SK-N-SH (cell line): ENCODE results near the gene NR2C2AP. TPM values are rescaled to one million over a fixed set of nuclear protein-coding genes. Genes with fewer than 3 reads are reported as not detected.

Experiments used
- CTCF ChIA-PET: fragments of 300-600, 350-600 bp; formaldehyde crosslinking; extraction: SDS; loops from one replicate; lab custom pipeline; 2021; lab: Yijun Ruan, JAX
- POLR2A ChIA-PET: fragments of 350-600 bp; sonication (Branson Sonifier 250); formaldehyde crosslinking; extraction: SDS; loops from one replicate; lab custom pipeline; 2020; ENCODE audit warnings: antibody characterized with exemption, inconsistent platforms; lab: Yijun Ruan, JAX
- DNase-seq: peaks from one replicate; pipeline ENCODE4 v3.0.0; 2012
- H2AFZ ChIP-seq: fragments of 200-600 bp; sonication (generic); 2 replicates; pipeline ENCODE4 v1.8.1; 2016; ENCODE audit warnings: antibody characterized with exemption, mild to moderate bottlenecking, low read depth
- H3F3A ChIP-seq: fragments of 200-600 bp; sonication (generic); replicated peaks from 2 replicates; pipeline ENCODE3; 2016; ENCODE audit warnings: antibody characterized with exemption, mild to moderate bottlenecking; ENCODE audit not compliant: insufficient read depth
- H3K27ac ChIP-seq, 2 experiments: fragments of 200-500 bp in 1 of 2; fragments of 200-600 bp in 1 of 2; sonication (Bioruptor generic) in 1 of 2; sonication (generic), shearing (Covaris generic) in 1 of 2; 2 replicates each; pipeline versions ENCODE4 v1.5.1 to v1.6.1; 2014 to 2016; ENCODE audit warnings: low read depth in 2 of 2, inconsistent platforms in 1 of 2, low read length in 1 of 2, mild to moderate bottlenecking in 1 of 2, mixed read lengths in 1 of 2
- H3K27me3 ChIP-seq: fragments of 200-600 bp; sonication (generic), shearing (Covaris generic); 2 replicates; pipeline ENCODE4 v1.6.1; 2016; ENCODE audit warnings: mixed run types; ENCODE audit not compliant: insufficient read depth
- H3K36me3 ChIP-seq, 2 experiments: fragments of 200-500 bp in 1 of 2; fragments of 200-600 bp in 1 of 2; sonication (Bioruptor generic) in 1 of 2; sonication (generic) in 1 of 2; replicated peaks in 1 of 2; 2 replicates each; pipeline versions ENCODE3 to v1.5.1; 2014 to 2016; ENCODE audit warnings: low read length in 1 of 2, mild to moderate bottlenecking in 1 of 2; ENCODE audit not compliant: insufficient read depth in 2 of 2, control insufficient read depth in 1 of 2
- H3K4me1 ChIP-seq, 2 experiments: fragments of 200-500 bp in 1 of 2; fragments of 200-600 bp in 1 of 2; sonication (Bioruptor generic) in 1 of 2; sonication (generic), shearing (Covaris generic) in 1 of 2; 2 replicates each; pipeline versions ENCODE4 v1.5.1 to v1.6.1; 2014 to 2016; ENCODE audit warnings: low read depth in 1 of 2, low read length in 1 of 2, mixed run types in 1 of 2; ENCODE audit not compliant: insufficient read depth in 2 of 2, control insufficient read depth in 1 of 2
- H3K4me2 ChIP-seq: fragments of 200-600 bp; sonication (generic), shearing (Covaris generic); 2 replicates; pipeline ENCODE4 v1.6.1; 2017; ENCODE audit warnings: mixed run types
- H3K4me3 ChIP-seq, 2 experiments: fragments of 200-500 bp in 1 of 2; fragments of 200-600 bp in 1 of 2; sonication (Bioruptor generic) in 1 of 2; sonication (generic), shearing (Covaris generic) in 1 of 2; 2 replicates each; pipeline versions ENCODE4 v1.5.1 to v1.8.1; 2014 to 2016; ENCODE audit warnings: low read depth in 2 of 2, inconsistent platforms in 1 of 2, low read length in 1 of 2, mild to moderate bottlenecking in 1 of 2, mixed read lengths in 1 of 2, moderate library complexity in 1 of 2
- H3K79me2 ChIP-seq: fragments of 200-600 bp; sonication (generic); 2 replicates; pipeline ENCODE4 v1.8.1; 2017; ENCODE audit warnings: mild to moderate bottlenecking; ENCODE audit not compliant: insufficient read depth
- H3K9ac ChIP-seq: fragments of 200-600 bp; sonication (generic); 2 replicates; pipeline ENCODE4 v1.6.1; 2017; ENCODE audit warnings: mixed run types
- H3K9me2 ChIP-seq: fragments of 200-600 bp; sonication (generic); 2 replicates; pipeline ENCODE4 v1.6.1; 2017; ENCODE audit warnings: mixed run types
- H3K9me3 ChIP-seq: fragments of 200-600 bp; sonication (generic); 2 replicates; pipeline ENCODE4 v1.6.1; 2017; ENCODE audit warnings: mixed run types, mild to moderate bottlenecking, moderate library complexity
- H4K20me1 ChIP-seq: fragments of 200-600 bp; sonication (generic); 2 replicates; pipeline ENCODE4 v1.6.1; 2017; ENCODE audit warnings: mild to moderate bottlenecking, mixed run types; ENCODE audit not compliant: insufficient read depth
- ELF1 ChIP-seq: IDR thresholded peaks from 2 replicates; pipeline ENCODE4 v1.4.0; 2012
- EP300 ChIP-seq, 2 experiments: IDR thresholded peaks; 2 replicates each; pipeline versions ENCODE4 v1.4.0 to v1.6.1; 2012; ENCODE audit warnings: borderline replicate concordance in 1 of 2, low read depth in 1 of 2, low read length in 1 of 2
- GATA2 ChIP-seq: sonication (generic); formaldehyde crosslinking; IDR thresholded peaks from 2 replicates; pipeline ENCODE4 v1.5.0; 2020; ENCODE audit warnings: mild to moderate bottlenecking, missing genetic modification reagents
- MEF2A ChIP-seq: IDR thresholded peaks from 2 replicates; pipeline ENCODE4 v1.4.0; 2012; ENCODE audit warnings: low read depth, borderline replicate concordance
- MXI1 ChIP-seq: IDR thresholded peaks from 2 replicates; pipeline ENCODE4 v1.6.1; 2012; ENCODE audit warnings: mild to moderate bottlenecking, low read depth, low read length, improper control_type of control experiment
- POLR2AphosphoS5 ChIP-seq: IDR thresholded peaks from 2 replicates; pipeline ENCODE4 v1.6.1; 2012; ENCODE audit warnings: low read depth, low read length
- RAD21 ChIP-seq: IDR thresholded peaks from 2 replicates; pipeline ENCODE4 v1.6.1; 2012; ENCODE audit warnings: mild to moderate bottlenecking, low read length
- RCOR1 ChIP-seq: fragments of 150-350 bp; IDR thresholded peaks from 2 replicates; pipeline ENCODE4 v1.6.1; 2017; ENCODE audit warnings: antibody characterized with exemption, low read length
- SIN3A ChIP-seq: IDR thresholded peaks from 2 replicates; pipeline ENCODE4 v1.6.1; 2012; ENCODE audit warnings: low read depth, mild to moderate bottlenecking, low read length, moderate library complexity, borderline replicate concordance
- SMC3 ChIP-seq: IDR thresholded peaks from 2 replicates; pipeline ENCODE4 v1.6.1; 2012; ENCODE audit warnings: low read depth, low read length, improper control_type of control experiment
- TCF12 ChIP-seq: IDR thresholded peaks from 2 replicates; pipeline ENCODE4 v1.4.0; 2012
- WGBS: methylation state at CpG from one replicate; pipeline ENCODE4 v1.1.6; 2017; ENCODE audit warnings: low lambda C conversion rate; 5-methylcytosine and 5-hydroxymethylcytosine counted together
- polyA plus RNA-seq, 3 experiments: library from polyadenylated mRNA; depleted of rRNA; stranded (reverse); fragments of >200 nt; gene quantifications; 2 replicates each; pipeline ENCODE4 v1.2.3, GENCODE V29; 2012
- TF ChIP-seq, protein P1 (sequence below): IDR thresholded peaks from 2 replicates; pipeline ENCODE4 v1.4.0; 2012; ENCODE audit warnings: low read depth, borderline replicate concordance
- TF ChIP-seq, protein P2 (sequence below): IDR thresholded peaks from 2 replicates; pipeline ENCODE4; 2012
- TF ChIP-seq, protein P3 (sequence below): IDR thresholded peaks from 2 replicates; pipeline ENCODE4 v1.4.0; 2012; ENCODE audit warnings: low read depth, borderline replicate concordance
- TF ChIP-seq, protein P4 (sequence below): fragments of 200-600 bp; sonication (generic); IDR thresholded peaks from 2 replicates; pipeline ENCODE4 v1.6.1; 2017; ENCODE audit warnings: antibody characterized with exemption, mild to moderate bottlenecking, moderate library complexity
- TF ChIP-seq, protein P5 (sequence below): IDR thresholded peaks from 2 replicates; pipeline ENCODE4 v1.4.0; 2012; ENCODE audit warnings: low read depth

Gene NR2C2AP
- polyA plus RNA-seq, 1 of the 3 experiments (the other 2 are of a cell fraction): 21.9 TPM

DNA sequence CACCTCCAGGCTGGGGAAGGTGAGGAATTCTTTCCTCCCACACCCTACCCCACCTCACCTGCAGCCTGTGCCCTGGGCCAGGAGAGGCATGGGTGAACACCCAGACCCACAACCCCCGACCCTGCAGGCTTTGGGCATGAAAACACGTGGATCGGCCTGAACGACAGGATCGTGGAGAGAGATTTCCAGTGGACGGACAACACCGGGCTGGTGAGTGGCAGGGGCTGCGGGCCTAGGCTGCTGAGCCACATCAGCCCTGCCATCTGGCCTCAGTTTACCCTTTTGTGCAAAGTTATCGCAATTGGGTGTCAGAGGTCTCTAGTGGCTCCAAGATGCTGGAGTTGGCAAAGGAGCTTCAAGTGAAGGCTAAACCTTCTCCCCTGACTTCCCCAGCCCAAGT, 37.3 kb upstream of the NR2C2AP start:
- Histone ChIP-seq H3K27me3 (no peaks in the 10 kb centered on the region), H3K36me3 (no peaks in the 10 kb centered on the region), H3K4me3 (no peak overlapping the region), H3K9me3 (no peaks in the 10 kb centered on the region), H3K4me1 (no peaks in the 10 kb centered on the region), H3K9me2 (no peaks in the 10 kb centered on the region)
- WGBS: 73% methylated on average over 8 of the region's 9 CpGs
- TF ChIP-seq RAD21: no peak
- TF ChIP-seq, protein P1, sequence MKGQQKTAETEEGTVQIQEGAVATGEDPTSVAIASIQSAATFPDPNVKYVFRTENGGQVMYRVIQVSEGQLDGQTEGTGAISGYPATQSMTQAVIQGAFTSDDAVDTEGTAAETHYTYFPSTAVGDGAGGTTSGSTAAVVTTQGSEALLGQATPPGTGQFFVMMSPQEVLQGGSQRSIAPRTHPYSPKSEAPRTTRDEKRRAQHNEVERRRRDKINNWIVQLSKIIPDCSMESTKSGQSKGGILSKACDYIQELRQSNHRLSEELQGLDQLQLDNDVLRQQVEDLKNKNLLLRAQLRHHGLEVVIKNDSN: no peak
- no peak for TF ChIP-seq SIN3A
- no peak for TF ChIP-seq POLR2AphosphoS5
- TF ChIP-seq MEF2A: no peak
- TF ChIP-seq, protein P2, sequence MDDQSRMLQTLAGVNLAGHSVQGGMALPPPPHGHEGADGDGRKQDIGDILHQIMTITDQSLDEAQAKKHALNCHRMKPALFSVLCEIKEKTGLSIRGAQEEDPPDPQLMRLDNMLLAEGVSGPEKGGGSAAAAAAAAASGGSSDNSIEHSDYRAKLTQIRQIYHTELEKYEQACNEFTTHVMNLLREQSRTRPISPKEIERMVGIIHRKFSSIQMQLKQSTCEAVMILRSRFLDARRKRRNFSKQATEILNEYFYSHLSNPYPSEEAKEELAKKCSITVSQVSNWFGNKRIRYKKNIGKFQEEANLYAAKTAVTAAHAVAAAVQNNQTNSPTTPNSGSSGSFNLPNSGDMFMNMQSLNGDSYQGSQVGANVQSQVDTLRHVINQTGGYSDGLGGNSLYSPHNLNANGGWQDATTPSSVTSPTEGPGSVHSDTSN: no peak
- no peak for TF ChIP-seq RCOR1
- no peak for TF ChIP-seq TCF12
- no peak for TF ChIP-seq EP300 (IDR thresholded peaks at IDR 0.05; ENCODE audit: borderline replicate concordance in 1 of 2, low read depth in 1 of 2, low read length in 1 of 2)
- no peak for TF ChIP-seq MXI1
- no peak for TF ChIP-seq SMC3
- TF ChIP-seq, protein P3, sequence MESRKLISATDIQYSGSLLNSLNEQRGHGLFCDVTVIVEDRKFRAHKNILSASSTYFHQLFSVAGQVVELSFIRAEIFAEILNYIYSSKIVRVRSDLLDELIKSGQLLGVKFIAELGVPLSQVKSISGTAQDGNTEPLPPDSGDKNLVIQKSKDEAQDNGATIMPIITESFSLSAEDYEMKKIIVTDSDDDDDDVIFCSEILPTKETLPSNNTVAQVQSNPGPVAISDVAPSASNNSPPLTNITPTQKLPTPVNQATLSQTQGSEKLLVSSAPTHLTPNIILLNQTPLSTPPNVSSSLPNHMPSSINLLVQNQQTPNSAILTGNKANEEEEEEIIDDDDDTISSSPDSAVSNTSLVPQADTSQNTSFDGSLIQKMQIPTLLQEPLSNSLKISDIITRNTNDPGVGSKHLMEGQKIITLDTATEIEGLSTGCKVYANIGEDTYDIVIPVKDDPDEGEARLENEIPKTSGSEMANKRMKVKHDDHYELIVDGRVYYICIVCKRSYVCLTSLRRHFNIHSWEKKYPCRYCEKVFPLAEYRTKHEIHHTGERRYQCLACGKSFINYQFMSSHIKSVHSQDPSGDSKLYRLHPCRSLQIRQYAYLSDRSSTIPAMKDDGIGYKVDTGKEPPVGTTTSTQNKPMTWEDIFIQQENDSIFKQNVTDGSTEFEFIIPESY: no peak
- TF ChIP-seq, protein P4, sequence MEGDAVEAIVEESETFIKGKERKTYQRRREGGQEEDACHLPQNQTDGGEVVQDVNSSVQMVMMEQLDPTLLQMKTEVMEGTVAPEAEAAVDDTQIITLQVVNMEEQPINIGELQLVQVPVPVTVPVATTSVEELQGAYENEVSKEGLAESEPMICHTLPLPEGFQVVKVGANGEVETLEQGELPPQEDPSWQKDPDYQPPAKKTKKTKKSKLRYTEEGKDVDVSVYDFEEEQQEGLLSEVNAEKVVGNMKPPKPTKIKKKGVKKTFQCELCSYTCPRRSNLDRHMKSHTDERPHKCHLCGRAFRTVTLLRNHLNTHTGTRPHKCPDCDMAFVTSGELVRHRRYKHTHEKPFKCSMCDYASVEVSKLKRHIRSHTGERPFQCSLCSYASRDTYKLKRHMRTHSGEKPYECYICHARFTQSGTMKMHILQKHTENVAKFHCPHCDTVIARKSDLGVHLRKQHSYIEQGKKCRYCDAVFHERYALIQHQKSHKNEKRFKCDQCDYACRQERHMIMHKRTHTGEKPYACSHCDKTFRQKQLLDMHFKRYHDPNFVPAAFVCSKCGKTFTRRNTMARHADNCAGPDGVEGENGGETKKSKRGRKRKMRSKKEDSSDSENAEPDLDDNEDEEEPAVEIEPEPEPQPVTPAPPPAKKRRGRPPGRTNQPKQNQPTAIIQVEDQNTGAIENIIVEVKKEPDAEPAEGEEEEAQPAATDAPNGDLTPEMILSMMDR: no peak
- TF ChIP-seq, protein P5, sequence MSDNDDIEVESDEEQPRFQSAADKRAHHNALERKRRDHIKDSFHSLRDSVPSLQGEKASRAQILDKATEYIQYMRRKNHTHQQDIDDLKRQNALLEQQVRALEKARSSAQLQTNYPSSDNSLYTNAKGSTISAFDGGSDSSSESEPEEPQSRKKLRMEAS: no peak
- no peak for TF ChIP-seq GATA2 (CRISPR knock-in tag)
- TF ChIP-seq ELF1: no peak
- TF ChIP-seq, all 33 proteins: peak for 0
- POLR2A ChIA-PET: no interaction called here
- Histone ChIP-seq H3K9ac (no peak overlapping the region), H3K27ac (no peak overlapping the region), H2AFZ (no peak overlapping the region), H3K4me2 (no peak overlapping the region), H3F3A (no peaks in the 10 kb centered on the region), H3K79me2 (no peaks in the 10 kb centered on the region), H4K20me1 (no peaks in the 10 kb centered on the region)
- no peak for DNase-seq
- CTCF ChIA-PET: interaction anchor here (2.0 kb wide), 1 partner anchor 66 kb away, joined by 4 read pairs; no protein-coding TSS in a partner anchor
